ENCODE results near the gene DNASE1L3.

The DNASE1L3 gene

DNA sequence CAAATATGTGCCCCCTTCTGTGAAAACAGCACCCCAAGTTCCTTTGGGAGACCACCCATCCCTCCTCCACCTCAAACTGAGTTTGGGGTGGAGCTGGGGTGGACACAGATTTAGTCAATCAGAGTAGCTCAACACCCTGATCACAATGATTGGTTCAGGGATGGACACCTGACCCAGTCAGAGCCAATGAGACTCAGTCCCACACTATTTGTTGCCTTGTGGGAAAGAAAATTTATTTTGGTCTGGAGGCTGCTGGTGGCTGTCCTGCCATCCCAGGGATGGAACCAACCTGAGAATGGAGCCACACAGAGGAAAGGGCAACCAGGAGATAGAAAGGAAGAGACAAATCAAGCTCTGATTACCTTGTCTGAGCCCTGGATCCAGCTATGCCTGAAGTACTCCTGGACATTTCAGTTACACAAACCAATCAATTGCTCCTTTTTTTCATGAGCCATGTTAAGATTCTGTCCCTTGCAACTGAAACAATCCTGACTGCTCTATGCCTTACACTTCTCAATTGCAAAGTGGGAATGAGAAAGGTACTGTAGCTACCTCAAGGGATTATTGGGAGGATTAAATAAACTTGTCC is 10.6 kb downstream of the DNASE1L3 start:
- no peak for DNase-seq

- no peak for DNase-seq
Observed at GRCh38 chr3:58198804-58199203, 12.0 kb downstream of the DNASE1L3 start.

DNA sequence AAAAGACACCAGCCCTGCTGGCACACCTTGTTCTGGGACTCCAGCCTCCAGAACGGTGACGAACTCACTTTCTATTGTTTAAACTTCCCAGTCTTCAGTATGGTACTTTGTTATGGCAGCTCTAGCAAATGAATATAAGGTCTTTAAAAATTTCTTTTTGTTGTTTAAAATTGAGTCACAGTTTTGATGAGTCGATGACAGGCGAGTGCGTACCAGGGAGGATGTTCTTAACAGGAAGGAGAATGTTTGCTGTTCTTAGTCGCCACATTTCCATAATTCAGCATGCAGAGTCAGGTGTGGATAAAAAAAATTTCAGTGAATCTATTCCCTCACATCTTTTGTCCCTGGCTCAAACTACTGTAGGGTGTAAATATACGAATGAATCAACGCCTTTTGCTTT is 12.4 kb downstream of the DNASE1L3 start:
- DNase-seq, result no peak

- no peak for DNase-seq
Observed at GRCh38 chr3:58197588-58197987, 13.2 kb downstream of the DNASE1L3 start.

- DNase-seq, result no peak
Observed at GRCh38 chr3:58193682-58194407, 16.9 kb downstream of the DNASE1L3 start.

GRCh38 chr3:58192069-58192468 is 18.7 kb downstream of the DNASE1L3 start:
- no peak for DNase-seq

DNA sequence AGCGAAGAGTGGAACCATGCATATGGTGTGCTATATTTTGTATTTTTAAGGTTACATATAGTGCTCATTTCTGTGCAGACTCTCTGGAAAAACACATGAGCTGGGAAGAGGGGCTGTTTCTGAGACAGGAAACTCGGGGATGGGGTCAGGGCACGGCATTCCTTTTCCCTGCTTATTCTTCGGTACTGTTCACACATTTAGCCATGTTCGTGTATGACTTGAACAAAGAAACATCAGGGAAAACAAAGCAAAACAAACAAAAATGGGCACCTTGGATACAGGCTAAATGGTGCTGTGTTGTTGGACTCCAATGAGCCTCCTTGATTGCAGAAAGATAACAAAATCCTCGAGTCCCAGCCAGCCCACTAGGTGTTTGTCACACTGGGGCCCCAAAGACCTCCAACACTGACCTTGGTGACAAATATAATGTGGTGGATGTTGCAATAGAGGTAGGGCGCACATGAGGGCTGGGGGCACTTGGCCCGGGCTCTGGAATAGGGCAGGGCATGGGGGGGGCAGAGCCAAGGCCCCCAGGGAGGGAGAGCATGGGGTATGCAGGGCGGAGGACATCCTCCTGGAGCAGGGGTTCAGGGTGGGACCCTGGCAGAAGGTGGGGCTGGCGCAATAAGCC is 19.3 kb downstream of the DNASE1L3 start:
- DNase-seq, result no peak

- no peak for DNase-seq
Observed at GRCh38 chr3:58190882-58191281, 19.9 kb downstream of the DNASE1L3 start.

GRCh38 chr3:58190291-58190690 is 20.5 kb downstream of the DNASE1L3 start:
- no peak for DNase-seq

DNA sequence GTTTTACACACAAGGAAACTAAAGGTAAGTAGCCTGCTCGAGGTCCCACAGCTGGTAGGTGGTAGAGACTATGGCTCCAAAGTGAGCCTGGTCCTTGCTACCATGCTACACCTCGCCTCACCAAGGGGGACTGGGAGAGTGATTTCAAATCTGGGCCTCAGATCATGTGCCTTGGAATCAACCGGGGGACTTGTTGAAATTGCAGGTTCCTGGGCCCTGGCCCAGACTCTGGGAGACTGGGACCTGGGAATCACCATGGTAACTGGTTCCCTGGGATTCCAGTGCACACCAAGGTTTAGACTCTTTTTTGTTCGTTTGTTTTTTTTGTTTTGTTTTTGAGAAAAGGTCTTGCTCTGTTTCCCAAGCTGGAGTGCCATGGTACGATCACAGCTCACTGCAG is 21.1 kb downstream of the DNASE1L3 start:
- DNase-seq, result no peak

DNA sequence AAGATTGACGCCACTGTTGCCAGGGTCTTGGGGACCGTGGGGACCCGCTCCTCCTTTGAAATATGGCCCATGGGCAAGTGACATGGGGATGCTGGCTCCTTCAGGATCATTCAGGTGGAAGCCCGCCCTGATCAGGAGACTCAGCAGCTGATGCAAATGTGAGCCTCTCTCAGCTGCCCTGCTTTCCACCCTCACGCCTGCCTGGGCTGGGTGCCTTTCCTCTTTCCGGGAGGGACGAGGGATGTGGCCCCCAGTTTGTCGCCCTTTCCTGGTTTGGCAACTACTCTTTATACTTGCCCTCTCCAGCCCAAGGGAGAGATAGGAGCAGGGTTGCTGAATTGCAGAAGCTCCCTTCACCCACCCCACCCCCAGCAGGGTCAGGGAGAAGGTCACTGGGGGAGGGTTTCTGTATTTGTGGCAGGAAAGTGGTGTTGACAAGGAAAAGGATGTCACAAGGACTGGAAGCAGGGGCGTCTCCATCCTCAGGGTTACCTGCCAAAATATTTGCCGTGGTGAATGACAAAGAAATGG is 21.8 kb downstream of the DNASE1L3 start:
- no peak for DNase-seq

DNA sequence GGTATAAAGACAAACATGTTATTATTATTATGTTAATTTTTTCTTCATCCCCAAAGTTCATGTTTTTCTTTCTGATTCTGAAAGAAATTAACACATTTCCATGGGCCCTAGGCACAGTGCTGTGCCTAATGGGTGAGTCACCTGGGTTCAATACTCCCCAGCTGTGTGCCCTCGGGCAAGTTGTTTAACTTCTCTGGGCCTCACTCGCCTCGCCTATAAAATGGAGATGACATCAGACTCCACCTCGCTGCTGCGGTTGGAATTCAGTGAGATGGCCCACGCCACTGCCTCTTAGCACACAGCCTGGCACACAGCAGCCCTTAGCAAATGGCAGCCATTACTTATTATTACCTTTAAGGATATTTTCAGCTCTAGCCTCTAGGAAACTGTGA is 22.6 kb downstream of the DNASE1L3 start:
- DNase-seq, result no peak

DNA sequence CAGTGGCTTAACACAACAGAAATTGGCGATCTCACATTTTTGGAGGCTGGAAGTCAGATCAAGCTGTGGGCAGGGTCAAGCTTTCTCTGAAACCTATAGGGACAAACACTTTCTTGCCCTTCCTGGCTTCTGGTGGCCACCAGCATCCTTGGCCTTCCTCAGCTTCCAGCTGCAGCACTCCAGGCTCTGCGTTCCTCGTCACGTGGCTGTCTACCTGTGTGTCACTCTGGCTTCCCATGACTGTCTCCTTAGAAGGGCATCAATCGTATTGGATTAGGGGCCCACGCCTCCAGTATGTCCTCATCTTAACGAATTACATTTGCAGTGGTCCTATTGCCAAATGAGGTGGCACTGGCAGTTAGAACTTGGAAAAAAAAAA is 25.8 kb downstream of the DNASE1L3 start:
- DNase-seq, result no peak

DNA sequence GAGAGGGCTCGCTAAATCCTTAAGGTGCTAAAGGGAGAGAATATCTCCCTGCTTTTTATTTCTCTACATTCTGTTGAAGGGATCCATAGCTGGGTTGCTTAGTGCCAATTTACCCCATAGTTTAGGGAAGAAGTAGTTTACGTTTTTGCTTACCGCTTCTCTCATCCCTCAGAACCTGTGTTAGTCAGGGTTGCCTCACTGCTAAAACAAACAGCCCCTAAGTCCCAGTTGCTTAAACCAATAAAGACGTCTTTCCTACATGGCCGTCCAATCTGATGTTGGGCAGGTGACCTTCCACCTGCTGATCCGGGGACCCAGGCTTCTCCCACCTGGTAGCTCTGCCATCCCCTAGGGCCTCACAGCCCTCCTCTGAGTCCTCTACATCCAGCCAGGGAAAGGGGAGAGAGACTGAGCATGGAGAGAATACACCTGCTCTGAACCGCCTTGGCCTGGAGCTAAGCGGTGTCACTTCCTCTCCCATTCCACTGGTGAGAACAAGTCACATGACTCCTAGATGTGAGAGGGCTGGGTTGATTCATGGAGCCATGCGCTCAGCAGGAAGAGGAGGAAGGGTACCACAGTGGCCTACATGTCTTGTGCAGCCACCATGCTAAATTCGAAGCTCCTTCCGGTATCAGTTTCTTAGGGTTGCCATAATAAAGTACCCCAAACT is 26.3 kb downstream of the DNASE1L3 start:
- no peak for DNase-seq

DNA sequence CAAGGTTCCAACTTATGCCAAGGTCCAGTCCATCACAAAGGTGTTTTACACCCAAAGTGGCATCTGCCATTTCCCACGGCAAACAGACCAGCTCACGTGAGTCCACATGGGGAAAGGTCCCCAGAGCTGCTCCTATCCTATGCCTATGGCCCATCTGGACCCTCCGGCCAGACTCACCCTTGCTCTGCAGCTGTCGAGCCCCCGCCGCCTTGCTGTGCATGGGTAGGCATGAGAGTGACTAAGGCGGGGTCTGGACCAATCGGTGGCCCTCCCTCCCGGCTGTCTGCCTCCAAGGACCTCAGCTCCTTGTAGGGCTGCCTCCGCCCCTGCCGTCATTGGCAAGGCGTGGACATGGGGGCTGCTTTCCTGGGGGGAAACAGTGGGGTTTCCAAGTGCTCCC is 26.9 kb downstream of the DNASE1L3 start:
- no peak for DNase-seq

- DNase-seq, result no peak
Observed at GRCh38 chr3:58183221-58183620, 27.6 kb downstream of the DNASE1L3 start.

GRCh38 chr3:58180940-58181587 is 29.7 kb downstream of the DNASE1L3 start:
- DNase-seq, result no peak

GRCh38 chr3:58180099-58180880 is 30.5 kb downstream of the DNASE1L3 start:
- no peak for DNase-seq

DNA sequence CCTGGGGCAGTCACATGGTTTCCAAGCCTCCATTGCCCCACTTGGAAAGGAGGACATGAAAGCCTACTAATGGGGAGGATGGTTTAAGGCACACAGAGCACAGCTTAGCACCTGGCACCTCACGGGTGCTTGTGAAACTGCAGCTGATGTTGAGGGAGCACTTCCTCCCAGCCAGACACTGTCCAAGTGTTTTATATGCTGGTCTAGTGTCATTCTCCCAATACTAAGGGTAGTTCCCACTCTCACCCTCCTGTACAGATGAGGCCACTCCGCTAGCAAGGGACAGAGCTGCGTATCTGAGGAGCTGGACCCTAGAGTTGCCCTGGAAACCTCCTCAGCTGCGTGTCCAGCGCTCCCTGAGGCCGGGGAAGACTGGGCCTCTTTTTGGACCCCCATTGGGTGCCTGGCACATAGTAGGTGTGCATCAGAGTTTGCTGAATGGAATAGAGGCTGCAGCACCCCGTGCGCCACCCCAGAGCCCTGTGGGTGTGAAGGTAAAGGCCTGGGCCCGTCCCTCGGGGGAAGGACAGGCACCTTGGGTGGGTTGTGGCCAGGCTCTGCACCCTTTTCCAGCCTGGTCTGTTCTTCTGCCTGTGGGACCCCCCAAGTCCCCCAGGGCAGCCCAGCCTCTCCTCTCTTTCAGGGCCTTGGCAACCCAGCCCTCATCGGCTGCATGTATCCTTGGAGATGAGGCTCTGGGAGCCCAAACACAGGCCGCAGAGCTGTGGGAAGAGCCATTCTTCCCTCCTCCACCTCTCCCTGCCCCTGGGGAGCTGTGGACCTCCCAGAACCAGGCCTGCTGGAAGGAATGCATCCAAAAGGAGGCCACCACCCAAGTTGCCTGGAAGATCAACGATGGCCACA is 31.3 kb downstream of the DNASE1L3 start:
- no peak for DNase-seq

- no peak for DNase-seq
Observed at GRCh38 chr3:58178528-58179234, 32.1 kb downstream of the DNASE1L3 start.
